K562 (cell line): ENCODE data around the gene URB2. TPM values are rescaled to one million over a fixed set of nuclear protein-coding genes. Genes with fewer than 3 reads are reported as not detected.

Experiments used
- ATAC-seq: fragments of 200-7000 bp; cut with Tn5 transposase; 3 replicates; pipeline ENCODE4 v1.9.1; 2020; ENCODE audit warnings: moderate library complexity
- BruUV-seq: library from RNA; stranded (reverse); fragments of 400-500 nt; replicated peaks from 2 replicates; lab custom pipeline; 2021; lab: Mats Ljungman, UMichigan
- CTCF ChIA-PET: fragments of 300-600 bp; formaldehyde crosslinking; extraction: SDS; loops from one replicate; lab custom pipeline; 2021; ENCODE audit warnings: low intra/inter-chr PET ratio; lab: Yijun Ruan, JAX
- POLR2A ChIA-PET: fragments of 300-600, 350-650 bp; sonication (Branson Sonifier 250); formaldehyde crosslinking; extraction: SDS; loops from one replicate; lab custom pipeline; 2021; ENCODE audit warnings: antibody characterized with exemption, inconsistent platforms; lab: Yijun Ruan, JAX
- DNase-seq, 4 experiments: peaks; one replicate each; pipeline versions ENCODE4 v3.0.0 to v3.0.0-alpha.2; 2011 to 2018; ENCODE audit warnings: low spot score in 3 of 4, mixed read lengths in 3 of 4; ENCODE audit errors: extremely low read depth in 1 of 4
- FAIRE-seq: peaks from 2 replicates; lab custom pipeline; 2011; peaks lifted over from hg19 to GRCh38; lab: Jason Lieb, UNC
- H2AFZ ChIP-seq: 2 replicates; pipeline ENCODE4 v1.6.0; 2011; ENCODE audit warnings: low read depth, low read length, control low read depth, inconsistent platforms
- H3K27ac ChIP-seq: fragments of 200-600 bp; 3 replicates; pipeline ENCODE4 v1.8.0; 2011; ENCODE audit warnings: low read depth, mild to moderate bottlenecking, control low read depth, inconsistent platforms, low read length, moderate library complexity, mixed read lengths; ENCODE audit errors: extremely low read depth
- H3K27me3 ChIP-seq, 2 experiments: fragments of 300-600 bp in 1 of 2; 2 replicates in 1 of 2; 3 replicates in 1 of 2; pipeline versions ENCODE4 v1.6.0 to v1.8.0; 2011; ENCODE audit warnings: inconsistent platforms in 2 of 2, low read length in 2 of 2, mild to moderate bottlenecking in 1 of 2, mixed read lengths in 1 of 2, moderate library complexity in 1 of 2; ENCODE audit not compliant: control insufficient read depth in 2 of 2, insufficient read depth in 2 of 2
- H3K36me3 ChIP-seq: fragments of 300-600 bp; 3 replicates; pipeline ENCODE4 v1.8.0; 2011; ENCODE audit warnings: mild to moderate bottlenecking, low read length, inconsistent platforms; ENCODE audit not compliant: control insufficient read depth, insufficient read depth
- H3K4me1 ChIP-seq, 2 experiments: fragments of 200-600 bp in 1 of 2; replicated peaks in 1 of 2; 2 replicates in 1 of 2; 3 replicates in 1 of 2; pipeline versions ENCODE4 v1.5.1 to v1.8.0; 2011; ENCODE audit warnings: inconsistent platforms in 2 of 2, low read length in 2 of 2, mild to moderate bottlenecking in 1 of 2, mixed read lengths in 1 of 2, moderate library complexity in 1 of 2; ENCODE audit not compliant: control insufficient read depth in 2 of 2, insufficient read depth in 2 of 2
- H3K4me2 ChIP-seq: 2 replicates; pipeline ENCODE4 v1.6.1; 2011; ENCODE audit warnings: low read length, control low read depth, inconsistent platforms, mixed read lengths; ENCODE audit not compliant: insufficient read depth
- H3K4me3 ChIP-seq: fragments of 200-600 bp; sonication (generic), shearing (Covaris generic); 2 replicates; pipeline ENCODE4 v1.5.1; 2016; ENCODE audit warnings: control low read depth, inconsistent platforms
- H3K79me2 ChIP-seq: fragments of 200-600 bp; 3 replicates; pipeline ENCODE4 v1.8.0; 2011; ENCODE audit warnings: low read length, inconsistent platforms; ENCODE audit not compliant: control insufficient read depth, insufficient read depth
- H3K9ac ChIP-seq, 2 experiments: 2 replicates each; pipeline versions ENCODE4 v1.6.0 to v1.6.1; 2011; ENCODE audit warnings: low read depth in 2 of 2, low read length in 2 of 2, control low read depth in 1 of 2, inconsistent platforms in 1 of 2, mild to moderate bottlenecking in 1 of 2, mixed read lengths in 1 of 2; ENCODE audit not compliant: insufficient read depth in 1 of 2
- H3K9me1 ChIP-seq: one replicate; pipeline ENCODE4 v1.6.0; 2011; ENCODE audit warnings: inconsistent platforms, mild to moderate bottlenecking, low read length, moderate library complexity; ENCODE audit not compliant: control insufficient read depth, insufficient read depth
- H3K9me3 ChIP-seq: replicated peaks from 2 replicates; pipeline ENCODE4 v1.5.1; 2011; ENCODE audit warnings: low read depth, low read length, inconsistent platforms; ENCODE audit not compliant: control insufficient read depth, insufficient read depth
- H4K20me1 ChIP-seq: replicated peaks from 2 replicates; pipeline ENCODE4 v1.6.1; 2011; ENCODE audit warnings: low read length, inconsistent platforms, mixed read lengths; ENCODE audit not compliant: control insufficient read depth, insufficient read depth
- ARID1B ChIP-seq: fragments of 450-650 bp; IDR thresholded peaks from 2 replicates; pipeline ENCODE4 v1.6.1; 2016; ENCODE audit warnings: antibody characterized with exemption, mild to moderate bottlenecking, inconsistent platforms
- DNMT1 ChIP-seq: fragments of 450-650 bp; IDR thresholded peaks from 2 replicates; pipeline ENCODE4 v1.6.1; 2016; ENCODE audit warnings: antibody characterized with exemption, mild to moderate bottlenecking
- LCOR ChIP-seq: sonication (generic); formaldehyde crosslinking; IDR thresholded peaks from 2 replicates; pipeline ENCODE4 v1.8.0; 2022; ENCODE audit warnings: mild to moderate bottlenecking, missing genetic modification reagents
- NFE2L1 ChIP-seq: fragments of 450-650 bp; IDR thresholded peaks from 2 replicates; pipeline ENCODE4 v1.6.1; 2016; ENCODE audit warnings: missing genetic modification characterization, low read depth, mild to moderate bottlenecking, missing compliant biosample characterization, moderate library complexity, borderline replicate concordance
- OTX1 ChIP-seq: fragments of 450-650 bp; formaldehyde crosslinking; IDR thresholded peaks from 2 replicates; pipeline ENCODE4 v1.4.0; 2022; ENCODE audit warnings: mild to moderate bottlenecking
- PHF8 ChIP-seq: fragments of 200-600 bp; sonication (generic); IDR thresholded peaks from 2 replicates; pipeline ENCODE4 v1.6.1; 2012; ENCODE audit warnings: mixed run types, mild to moderate bottlenecking, inconsistent platforms, low read length, moderate library complexity, borderline replicate concordance
- POLR2H ChIP-seq: IDR thresholded peaks from 2 replicates; pipeline ENCODE4 v1.6.1; 2016; ENCODE audit warnings: missing genetic modification characterization, low read depth, mild to moderate bottlenecking, control low read depth, missing compliant biosample characterization, moderate library complexity
- SRSF9 ChIP-seq: fragments of 200-400 bp; formaldehyde crosslinking; IDR thresholded peaks from 2 replicates; pipeline ENCODE4 v1.6.1; 2017; ENCODE audit warnings: low read depth, low read length, borderline replicate concordance
- TCF7L2 ChIP-seq: fragments of 150-350 bp; IDR thresholded peaks from 2 replicates; pipeline ENCODE4 v1.6.1; 2016; ENCODE audit warnings: low read depth, mild to moderate bottlenecking, low read length, moderate library complexity
- ZBTB8A ChIP-seq: fragments of 450-650 bp; IDR thresholded peaks from 2 replicates; pipeline ENCODE4 v1.6.1; 2018; ENCODE audit warnings: mild to moderate bottlenecking, moderate library complexity; ENCODE audit not compliant: partially characterized antibody
- ZFP36 ChIP-seq: fragments of 150-350 bp; IDR thresholded peaks from 2 replicates; pipeline ENCODE4 v1.6.1; 2018; ENCODE audit warnings: low read length, low read depth; ENCODE audit not compliant: partially characterized antibody
- ZKSCAN1 ChIP-seq: fragments of 150-350 bp; IDR thresholded peaks from 2 replicates; pipeline ENCODE4 v1.6.1; 2016; ENCODE audit warnings: low read depth, low read length
- ZNF212 ChIP-seq: fragments of 450-650 bp; formaldehyde crosslinking; IDR thresholded peaks from 2 replicates; pipeline ENCODE4 v1.4.0; 2020; ENCODE audit warnings: mild to moderate bottlenecking
- ZNF644 ChIP-seq: fragments of 200-800 bp; sonication (Bioruptor generic); IDR thresholded peaks from 2 replicates; pipeline ENCODE4 v1.6.1; 2016; ENCODE audit warnings: low read depth, missing genetic modification characterization, missing compliant biosample characterization
- ZNF780A ChIP-seq: fragments of 250-450 bp; sonication (Bioruptor Pico); IDR thresholded peaks from 2 replicates; pipeline ENCODE4 v1.5.0; 2021; ENCODE audit warnings: mild to moderate bottlenecking
- WGBS: fragments of 100-300 bp; shearing (Covaris generic); methylation state at CpG from one replicate; pipeline ENCODE4 v1.1.6; 2016; ENCODE audit warnings: low coverage, mixed read lengths; ENCODE audit not compliant: insufficient coverage; ENCODE audit errors: missing lambda C conversion rate; 5-methylcytosine and 5-hydroxymethylcytosine counted together
- in situ Hi-C: fragments of 300-500 bp; cut with MboI; formaldehyde crosslinking; loops from 4 replicates; pipeline ENCODE4 v1.15.0; 2018; ENCODE audit warnings: inconsistent platforms, mixed read lengths
- intact Hi-C: fragments of 100-400 bp; cut with micrococcal nuclease; formaldehyde crosslinking; loops from 2 replicates; pipeline ENCODE4 v1.14.2; 2022
- polyA plus RNA-seq, 8 experiments: library from polyadenylated mRNA; depleted of rRNA in 4 of 8; stranded (reverse) in 5 of 8; unstranded in 3 of 8; fragments of >200 nt; fragmentation: Nextera tagmentation in 2 of 8; fragmentation: Illumina TruSeq in 1 of 8; extraction: Ambion mirVana in 2 of 8; extraction: Trizol in 1 of 8; gene quantifications; 2 replicates each; pipeline versions ENCODE4 v1.2.1 to v1.2.3, GENCODE V29; 2011 to 2014; ENCODE audit warnings: inconsistent platforms in 1 of 8, missing spikeins in 1 of 8
- total RNA-seq, 7 experiments: library from RNA; depleted of rRNA in 6 of 7; stranded (reverse); fragments of >200 nt in 6 of 7; fragmentation: Illumina TruSeq in 2 of 7; extraction: Trizol in 2 of 7; gene quantifications; 2 replicates each; pipeline versions ENCODE4 v1.2.1 to v1.2.3, GENCODE V29; 2011 to 2021; ENCODE audit warnings: low replicate concordance in 1 of 7
- TF ChIP-seq, protein P1 (sequence below): fragments of 250-450 bp; sonication (Bioruptor Pico); IDR thresholded peaks from 2 replicates; pipeline ENCODE4 v1.8.0; 2021; ENCODE audit warnings: borderline replicate concordance, mild to moderate bottlenecking, moderate library complexity; ENCODE audit not compliant: poor library complexity, severe bottlenecking
- TF ChIP-seq, protein P2 (sequence below), 3 experiments: IDR thresholded peaks in 2 of 3; conservative IDR thresholded peaks in 1 of 3; 2 replicates each; pipeline ENCODE4 v1.5.1; 2011 to 2012; ENCODE audit warnings: low read length in 3 of 3, mild to moderate bottlenecking in 3 of 3, control low read depth in 2 of 3, improper control_type of control experiment in 1 of 3, inconsistent platforms in 1 of 3, low read depth in 1 of 3, mixed read lengths in 1 of 3, moderate library complexity in 1 of 3; ENCODE audit not compliant: insufficient read depth in 2 of 3
- TF ChIP-seq, protein P3 (sequence below): sonication (generic); formaldehyde crosslinking; IDR thresholded peaks from 2 replicates; pipeline ENCODE4 v1.8.1; 2022; ENCODE audit warnings: missing genetic modification reagents

Gene URB2
- total and polyA plus RNA-seq, 9 of the 15 experiments (the other 6 are each of a cell fraction or from before 2014, with no cell fraction given): 2.8 to 28.3 (median 19.0) TPM

DNA sequence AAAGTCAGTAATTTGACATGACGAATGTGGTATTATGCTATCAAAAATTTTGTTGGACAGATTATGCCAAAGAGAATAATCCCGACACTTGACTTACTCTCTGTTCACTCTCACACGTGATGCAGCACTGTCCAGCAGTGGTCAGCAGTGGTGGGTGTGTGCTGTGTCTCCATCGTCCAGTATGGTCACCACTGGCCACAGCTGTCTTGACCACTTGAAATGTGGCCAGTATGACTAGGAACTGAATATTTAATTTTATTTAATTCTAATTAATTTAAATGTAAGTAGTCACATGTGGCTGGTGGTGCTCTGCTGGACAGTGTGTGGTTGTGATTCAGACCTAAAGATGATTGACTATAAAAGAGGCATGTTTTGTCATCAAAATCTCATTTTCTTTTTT is 24.0 kb downstream of the URB2 start (continued):
- no peak for TF ChIP-seq DNMT1

DNA sequence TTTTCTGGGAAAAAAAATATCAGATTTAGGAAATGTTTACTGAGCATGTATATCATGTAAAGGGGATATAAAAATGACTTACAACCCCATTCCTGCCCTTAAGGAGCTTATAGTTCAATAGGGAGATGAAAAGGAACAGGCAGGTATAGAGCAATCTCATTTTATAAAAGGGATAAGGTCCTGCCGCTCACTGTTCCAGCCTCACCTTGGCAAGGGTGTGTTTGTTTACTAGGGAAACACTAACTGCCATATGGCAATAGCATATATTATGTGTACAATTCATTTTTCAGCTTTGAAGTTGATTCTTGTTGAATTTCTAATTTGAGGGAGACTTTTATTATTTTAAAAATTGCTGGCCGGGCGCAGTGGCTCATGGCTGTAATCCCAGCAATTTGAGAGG is 25.5 kb downstream of the URB2 start:
- H4K20me1 ChIP-seq: no peaks in the 10 kb centered on the region; the same call in 1 of the 2 replicates
- no peak for TF ChIP-seq NFE2L1
- no peak for TF ChIP-seq SRSF9
- no peak for TF ChIP-seq ZKSCAN1
- TF ChIP-seq PHF8: no peak
- TF ChIP-seq ZFP36: no peak
- no peak for TF ChIP-seq OTX1 (CRISPR knock-in tag)
- TF ChIP-seq, protein P1, sequence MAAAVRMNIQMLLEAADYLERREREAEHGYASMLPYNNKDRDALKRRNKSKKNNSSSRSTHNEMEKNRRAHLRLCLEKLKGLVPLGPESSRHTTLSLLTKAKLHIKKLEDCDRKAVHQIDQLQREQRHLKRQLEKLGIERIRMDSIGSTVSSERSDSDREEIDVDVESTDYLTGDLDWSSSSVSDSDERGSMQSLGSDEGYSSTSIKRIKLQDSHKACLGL (CRISPR knock-in tag): no peak
- TF ChIP-seq ZNF780A (CRISPR knock-in tag): no peak
- TF ChIP-seq ZNF644: no peak
- TF ChIP-seq, protein P2, sequence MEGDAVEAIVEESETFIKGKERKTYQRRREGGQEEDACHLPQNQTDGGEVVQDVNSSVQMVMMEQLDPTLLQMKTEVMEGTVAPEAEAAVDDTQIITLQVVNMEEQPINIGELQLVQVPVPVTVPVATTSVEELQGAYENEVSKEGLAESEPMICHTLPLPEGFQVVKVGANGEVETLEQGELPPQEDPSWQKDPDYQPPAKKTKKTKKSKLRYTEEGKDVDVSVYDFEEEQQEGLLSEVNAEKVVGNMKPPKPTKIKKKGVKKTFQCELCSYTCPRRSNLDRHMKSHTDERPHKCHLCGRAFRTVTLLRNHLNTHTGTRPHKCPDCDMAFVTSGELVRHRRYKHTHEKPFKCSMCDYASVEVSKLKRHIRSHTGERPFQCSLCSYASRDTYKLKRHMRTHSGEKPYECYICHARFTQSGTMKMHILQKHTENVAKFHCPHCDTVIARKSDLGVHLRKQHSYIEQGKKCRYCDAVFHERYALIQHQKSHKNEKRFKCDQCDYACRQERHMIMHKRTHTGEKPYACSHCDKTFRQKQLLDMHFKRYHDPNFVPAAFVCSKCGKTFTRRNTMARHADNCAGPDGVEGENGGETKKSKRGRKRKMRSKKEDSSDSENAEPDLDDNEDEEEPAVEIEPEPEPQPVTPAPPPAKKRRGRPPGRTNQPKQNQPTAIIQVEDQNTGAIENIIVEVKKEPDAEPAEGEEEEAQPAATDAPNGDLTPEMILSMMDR (IDR thresholded peaks at IDR 0.05 in 2 of 3, conservative IDR thresholded peaks at IDR 0.05 in 1 of 3; ENCODE audit: insufficient read depth in 2 of 3, low read depth in 1 of 3, low read length in 3 of 3): no peak
- no peak for TF ChIP-seq LCOR (CRISPR knock-in tag)
- no peak for TF ChIP-seq TCF7L2
- no peak for TF ChIP-seq ARID1B
- no peak for TF ChIP-seq ZNF212 (CRISPR knock-in tag)
- no peak for TF ChIP-seq POLR2H
- TF ChIP-seq, protein P3, sequence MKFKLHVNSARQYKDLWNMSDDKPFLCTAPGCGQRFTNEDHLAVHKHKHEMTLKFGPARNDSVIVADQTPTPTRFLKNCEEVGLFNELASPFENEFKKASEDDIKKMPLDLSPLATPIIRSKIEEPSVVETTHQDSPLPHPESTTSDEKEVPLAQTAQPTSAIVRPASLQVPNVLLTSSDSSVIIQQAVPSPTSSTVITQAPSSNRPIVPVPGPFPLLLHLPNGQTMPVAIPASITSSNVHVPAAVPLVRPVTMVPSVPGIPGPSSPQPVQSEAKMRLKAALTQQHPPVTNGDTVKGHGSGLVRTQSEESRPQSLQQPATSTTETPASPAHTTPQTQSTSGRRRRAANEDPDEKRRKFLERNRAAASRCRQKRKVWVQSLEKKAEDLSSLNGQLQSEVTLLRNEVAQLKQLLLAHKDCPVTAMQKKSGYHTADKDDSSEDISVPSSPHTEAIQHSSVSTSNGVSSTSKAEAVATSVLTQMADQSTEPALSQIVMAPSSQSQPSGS (CRISPR knock-in tag): no peak
- no peak for TF ChIP-seq ZBTB8A
- TF ChIP-seq, all 486 proteins: peak for 0
- in situ Hi-C loops (no loop called here), intact Hi-C loops (no loop called here)
- H3K9ac ChIP-seq: no peak overlapping the region
- WGBS: 98% methylated on average over 3 of the region's 3 CpGs
- ATAC-seq (no peak), DNase-seq (no peak), FAIRE-seq (no peak)
- no peak overlapping the region for H3K4me2 ChIP-seq
- BruUV-seq: no TSS peak
- no peaks in the 10 kb centered on the region for H3K9me3 ChIP-seq
- no peaks in the 10 kb centered on the region for H3K27me3 ChIP-seq
- no peak overlapping the region for H2AFZ ChIP-seq
- peaks cover 97% of the 10 kb centered on the region for H3K36me3 ChIP-seq
- H3K9me1 ChIP-seq: no peaks in the 10 kb centered on the region
- no peaks in the 10 kb centered on the region for H3K79me2 ChIP-seq
- H3K4me3 ChIP-seq: no peak overlapping the region
- POLR2A ChIA-PET: interaction anchor here (1.0 kb wide), 1 partner anchor 9 kb away, joined by 4 read pairs; no protein-coding TSS in a partner anchor
- no peaks in the 10 kb centered on the region for H3K4me1 ChIP-seq
- CTCF ChIA-PET: no interaction called here
- no peak overlapping the region for H3K27ac ChIP-seq
